NCI-H128 (cell line): ENCODE results near the gene ERFL.

Experiments
- DNase-seq: peaks from one replicate; lab custom pipeline; 2025; ENCODE audit not compliant: unreplicated experiment; lab: John Stamatoyannopoulos, UW

Gene ERFL

GRCh38 chr19:41928221-41928683, at the start of gene ERFL:
ERFL (minus strand) TSS chr19:41928449; CDS start chr19:41912919, 15,530 bp downstream.
- no peak for DNase-seq

DNA sequence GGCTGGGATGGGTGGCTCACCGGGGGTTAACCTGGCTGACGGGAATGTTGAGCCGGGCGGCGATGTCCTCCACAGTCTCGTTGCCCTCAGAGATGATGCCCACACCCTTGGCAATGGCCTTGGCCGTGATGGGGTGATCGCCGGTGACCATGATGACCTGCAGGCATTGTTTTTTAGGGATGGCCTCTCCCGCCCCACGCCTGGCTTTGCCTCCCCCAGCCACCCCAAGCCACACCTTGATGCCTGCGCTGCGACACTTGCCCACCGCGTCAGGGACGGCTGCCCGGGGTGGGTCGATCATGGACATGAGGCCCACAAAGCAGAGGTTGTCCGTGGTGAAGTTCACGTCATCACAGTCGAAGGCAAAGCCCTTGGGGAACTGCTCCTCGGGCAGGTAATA, 49.7 kb upstream of the ERFL start:
- no peak for DNase-seq

DNA sequence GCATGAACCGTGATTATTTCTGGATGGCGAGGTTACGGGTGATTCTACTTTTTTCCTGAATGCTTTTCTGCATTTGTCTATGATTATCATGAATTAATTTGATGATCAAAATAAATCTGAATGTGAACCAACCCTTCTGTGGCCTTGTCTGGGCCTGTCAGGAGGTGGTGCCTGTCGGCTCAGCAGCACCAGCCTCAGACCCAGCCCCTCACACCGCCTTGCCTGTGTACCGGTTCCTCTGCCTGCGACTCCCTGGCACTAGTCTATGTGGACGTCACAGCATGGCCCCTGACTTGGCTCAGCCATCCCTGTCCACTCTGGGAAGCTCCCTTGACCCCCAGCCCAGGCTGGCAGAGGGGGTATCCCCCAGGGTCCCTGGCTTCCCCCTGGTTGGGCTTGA, 46.4 kb upstream of the ERFL start:
- no peak for DNase-seq

GRCh38 chr19:41971363-41971762, 43.1 kb upstream of the ERFL start:
- DNase-seq: no peak

DNA sequence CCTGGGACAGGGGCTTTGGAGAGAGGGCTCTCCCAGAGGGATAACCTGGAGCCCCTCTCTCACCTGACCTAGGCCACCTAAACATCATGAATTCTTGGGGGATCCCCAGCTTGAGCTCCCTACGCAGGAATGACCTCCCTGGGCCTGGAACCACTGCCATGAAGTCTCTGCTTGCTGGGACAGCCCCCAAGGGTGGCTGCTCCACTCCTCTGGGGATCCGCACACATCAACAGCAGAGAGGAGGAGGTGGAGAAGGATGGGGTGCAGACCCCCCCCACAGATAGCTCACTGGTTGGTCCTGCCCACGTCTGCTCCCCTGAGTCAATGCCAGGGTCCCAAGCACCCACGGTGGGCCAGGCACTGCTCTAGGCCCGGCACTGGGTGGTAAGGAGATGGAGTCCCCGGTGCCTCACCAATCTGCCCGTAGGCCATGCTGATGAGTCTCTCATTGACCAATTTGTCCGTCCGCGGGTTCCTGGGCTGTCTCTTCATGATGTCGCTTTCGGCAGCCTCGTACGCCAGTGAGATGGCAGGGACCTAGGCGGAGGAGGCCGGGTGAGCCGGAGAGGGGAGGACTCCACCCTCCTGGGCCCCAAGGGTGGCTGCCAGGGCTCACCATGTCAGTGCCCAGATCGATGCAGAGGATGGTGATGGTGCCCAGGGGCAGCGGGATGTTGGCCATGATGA, 41.7 kb upstream of the ERFL start:
- no peak for DNase-seq

- no peak for DNase-seq
Observed at GRCh38 chr19:41968751-41969595, 40.7 kb upstream of the ERFL start.

DNA sequence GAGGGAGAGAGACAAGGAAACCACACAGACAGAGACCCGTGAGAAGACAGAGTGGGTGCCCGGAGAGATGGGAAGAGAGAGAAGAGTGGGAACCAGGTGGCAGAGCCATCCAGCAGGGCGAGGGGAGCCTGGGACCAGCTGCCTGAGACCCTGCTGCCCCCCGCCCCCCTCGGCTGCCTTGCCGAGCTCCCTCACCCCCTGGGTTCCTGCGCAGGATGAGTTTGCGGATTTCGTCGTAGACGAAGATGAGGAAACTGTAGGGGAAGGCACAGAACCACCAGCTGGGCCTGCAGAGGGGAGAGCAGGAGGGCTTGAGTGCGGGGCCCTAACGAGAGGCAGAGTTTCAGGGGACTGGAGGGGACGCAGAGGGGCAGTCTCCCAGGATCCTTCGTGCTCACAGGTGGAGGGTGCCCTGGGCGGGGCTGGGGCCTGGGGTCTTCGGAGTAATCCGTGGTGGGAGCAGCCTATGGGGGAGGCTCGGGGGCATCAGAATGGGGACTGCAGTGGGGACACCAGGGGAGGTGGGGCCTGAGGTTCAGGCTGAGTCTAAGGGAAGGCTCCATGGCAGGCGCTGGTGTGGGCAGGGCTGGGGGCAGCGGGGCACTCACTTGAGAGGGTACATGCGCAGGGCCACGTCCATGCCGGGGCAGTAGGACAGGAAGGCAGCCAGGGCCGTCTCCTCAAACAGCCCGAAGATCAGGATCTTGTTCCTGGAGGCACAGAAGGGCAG, 39.0 kb upstream of the ERFL start:
- no peak for DNase-seq

GRCh38 chr19:41965106-41965505, 36.9 kb upstream of the ERFL start:
- no peak for DNase-seq

DNA sequence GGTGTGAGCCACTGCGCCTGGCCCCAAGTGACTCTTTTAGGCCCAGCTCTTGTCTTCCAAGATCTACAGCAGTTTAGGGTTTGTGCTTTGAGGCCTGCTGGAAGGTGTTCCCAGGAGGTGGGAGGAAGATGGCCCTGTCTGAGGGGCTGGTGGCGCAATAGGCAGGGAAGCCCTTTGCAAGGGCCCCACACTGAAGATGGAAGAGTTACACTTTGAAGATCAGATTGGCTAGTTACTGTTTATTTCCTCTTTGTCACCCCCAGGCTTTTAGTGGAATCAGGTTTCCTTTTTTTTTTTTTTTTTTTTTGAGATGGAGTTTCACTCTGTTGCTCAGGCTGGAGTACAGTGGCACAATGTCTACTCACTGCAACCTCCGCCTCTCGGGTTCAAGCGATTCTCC, 32.7 kb upstream of the ERFL start:
- no peak for DNase-seq

GRCh38 chr19:41959056-41960053, 31.1 kb upstream of the ERFL start, which contains the start of gene RABAC1:
RABAC1 (minus strand) TSS chr19:41959321; CDS start chr19:41959292, 29 bp downstream.
- peak; percentile 82 for DNase-seq

- peak; percentile 52 for DNase-seq
Observed at GRCh38 chr19:41958367-41959055, 30.3 kb upstream of the ERFL start.

GRCh38 chr19:41957838-41958366, 29.7 kb upstream of the ERFL start:
- peak; percentile 54 for DNase-seq

- no peak for DNase-seq
Observed at GRCh38 chr19:41957161-41957837, 29.1 kb upstream of the ERFL start.

GRCh38 chr19:41956621-41957020, 28.4 kb upstream of the ERFL start:
- DNase-seq: no peak

DNA sequence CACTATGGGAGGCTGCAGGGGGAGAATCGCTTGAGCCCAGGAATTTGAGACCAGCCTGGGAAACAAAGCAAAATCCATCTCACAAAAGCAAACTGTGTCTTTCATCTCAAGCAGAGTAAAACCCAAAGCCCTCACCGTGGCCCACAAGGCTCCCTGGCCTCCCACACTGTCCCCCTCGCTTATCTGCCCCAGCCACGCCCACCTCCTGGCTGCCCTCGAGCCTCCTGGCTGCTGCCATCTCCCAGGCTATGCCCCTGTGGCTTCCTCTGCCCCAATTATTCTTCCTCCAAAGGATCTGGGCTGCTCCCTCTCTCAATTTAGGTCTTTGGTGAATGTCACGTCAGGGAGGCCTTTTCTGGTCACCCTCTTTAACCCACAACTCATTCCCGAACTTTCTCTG, 27.3 kb upstream of the ERFL start:
- no peak for DNase-seq

GRCh38 chr19:41951686-41952172, 23.5 kb upstream of the ERFL start:
- peak; percentile 58 for DNase-seq

DNA sequence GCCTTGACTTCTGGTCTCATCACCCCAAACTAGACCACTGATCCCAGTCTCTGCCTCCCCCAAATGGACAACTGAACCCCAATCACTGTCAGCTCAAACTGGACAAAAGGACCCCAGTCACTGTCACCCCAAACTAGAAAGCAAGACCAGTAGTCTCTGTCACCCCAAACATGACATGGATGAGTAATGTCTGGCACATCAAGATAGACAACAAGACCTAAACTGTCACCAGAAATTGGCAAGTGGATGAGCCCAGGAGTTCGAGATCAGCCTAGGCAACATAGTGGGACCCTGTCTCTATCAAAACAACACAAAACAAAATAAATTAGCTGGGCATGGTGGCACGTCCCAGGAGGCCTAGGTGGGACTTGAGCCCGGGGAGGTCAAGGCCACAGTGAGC, 18.8 kb upstream of the ERFL start:
- DNase-seq: no peak

- DNase-seq: no peak
Observed at GRCh38 chr19:41945135-41945766, 17.0 kb upstream of the ERFL start.
